Measurements from ENCODE around the gene PRRC2B. TPM values are rescaled to one million over a fixed set of nuclear protein-coding genes. Genes with fewer than 3 reads are reported as not detected.
"Not testable (repeated sequence)": the region's sequence is repeated elsewhere in the genome, so short reads cannot be mapped to it uniquely, and the experiment has no call there.

The PRRC2B gene
- total RNA-seq, 1 donor from 2014 or later, result 190 TPM

DNA sequence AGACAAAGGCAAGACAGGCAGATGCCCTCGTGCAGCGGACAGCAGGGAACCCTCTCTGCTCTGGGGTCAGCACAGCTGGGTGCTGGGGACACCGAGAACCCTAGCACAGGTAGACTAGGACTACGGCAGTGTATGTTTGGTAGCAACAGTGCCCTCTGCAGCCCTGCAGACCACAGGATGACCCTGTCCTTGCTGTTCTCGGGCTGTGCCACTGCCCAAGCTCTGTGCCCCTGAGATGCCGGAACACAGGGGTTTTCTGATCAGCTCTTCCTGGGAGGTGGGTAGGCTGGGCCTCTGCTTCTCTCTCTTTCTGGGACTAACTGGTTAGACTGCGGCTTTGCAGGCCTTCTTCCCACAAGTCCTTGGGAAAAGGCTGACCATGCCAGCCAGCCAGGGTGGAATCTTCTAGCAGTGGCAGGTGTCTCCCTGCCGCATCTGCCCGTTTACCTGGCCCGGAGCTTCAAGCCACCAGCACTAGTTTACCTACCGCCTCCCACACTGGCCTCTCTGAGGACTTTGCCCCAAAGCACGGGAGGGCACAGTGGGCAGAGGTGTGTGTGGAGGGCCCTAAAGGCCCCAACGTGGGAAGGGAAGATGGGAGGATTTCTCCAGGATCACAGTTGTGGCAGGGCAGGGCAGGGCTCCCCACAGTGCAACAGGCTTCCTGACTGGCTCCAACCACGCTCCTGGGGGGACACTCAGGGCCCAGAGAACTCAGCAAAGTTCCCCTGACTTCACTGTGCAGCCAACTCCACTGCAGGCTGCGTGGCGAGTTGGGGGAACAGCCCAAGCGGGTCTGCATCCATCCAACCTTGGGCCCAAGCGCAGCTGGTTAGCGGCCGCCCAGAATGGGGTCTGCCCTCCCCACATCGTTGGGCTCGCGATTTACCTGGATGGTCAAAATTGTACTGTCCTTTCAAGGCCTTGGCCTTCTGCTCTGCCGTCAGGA is 136.0 kb downstream of the PRRC2B start:
- intact Hi-C loops (cut with micrococcal nuclease), result loop anchor here (2.0 kb wide), 1 partner anchor 25 kb away; no protein-coding TSS in a partner anchor

GRCh38 chr9:131530546-131530919 is 136.6 kb downstream of the PRRC2B start:
- intact Hi-C loops (cut with micrococcal nuclease), result loop anchor here (2.0 kb wide), 1 partner anchor 26 kb away; no protein-coding TSS in a partner anchor

DNA sequence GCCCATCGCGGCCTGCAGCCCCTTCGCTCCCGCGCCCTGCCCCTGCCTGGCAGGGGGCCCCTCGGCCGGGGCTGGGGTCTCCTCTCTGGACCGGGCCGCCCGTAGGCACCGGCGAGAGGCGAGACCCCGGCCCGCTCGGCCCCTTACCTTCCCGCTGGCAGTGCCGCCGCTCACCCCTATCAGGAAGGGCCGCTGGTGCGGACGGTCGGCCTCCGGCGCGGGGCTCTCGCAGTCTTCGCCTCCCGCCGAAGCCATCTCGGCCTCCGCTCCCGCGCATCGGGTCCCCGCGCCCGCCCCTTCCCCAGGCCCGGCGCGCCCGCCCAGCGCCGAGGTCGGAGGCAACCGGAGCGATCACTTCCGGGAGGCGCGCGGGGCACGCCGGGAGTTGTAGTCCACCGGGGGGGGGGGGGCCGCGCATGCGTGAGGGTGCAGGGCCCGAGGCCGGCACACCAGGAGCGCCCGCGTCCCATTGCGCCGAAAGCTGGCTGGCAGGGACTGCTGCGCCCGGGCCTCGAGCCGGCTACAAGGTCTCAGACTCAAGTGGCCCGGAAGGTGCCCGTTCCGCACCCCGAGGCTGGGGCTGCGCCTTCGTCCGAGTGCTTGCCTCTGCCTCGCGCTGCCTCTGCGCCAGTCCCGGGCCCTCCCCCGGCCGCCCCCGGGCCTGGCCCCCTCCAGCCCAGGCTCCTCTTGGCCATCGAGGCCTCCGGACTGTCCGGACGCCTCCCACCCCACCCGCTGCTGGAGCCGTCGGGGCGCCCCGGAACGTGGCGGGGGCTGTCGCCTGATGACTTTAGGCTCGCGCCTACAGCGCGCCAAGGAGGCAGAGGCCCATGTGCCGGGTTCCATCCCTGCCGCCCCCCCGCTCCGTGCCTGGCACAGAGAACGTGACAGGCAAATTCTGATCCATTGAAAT is 137.3 kb downstream of the PRRC2B start, which contains the start of gene UCK1:
UCK1 (minus strand) TSS at position 344 of the 913 bp plus-strand sequence; CDS start at position 255, 89 bp downstream.
- intact Hi-C loops (cut with micrococcal nuclease), result loop anchor here (1.0 to 2.0 kb wide), 2 partner anchors 26 to 406 kb away; partner anchors contain the start of gene NUP214

DNA sequence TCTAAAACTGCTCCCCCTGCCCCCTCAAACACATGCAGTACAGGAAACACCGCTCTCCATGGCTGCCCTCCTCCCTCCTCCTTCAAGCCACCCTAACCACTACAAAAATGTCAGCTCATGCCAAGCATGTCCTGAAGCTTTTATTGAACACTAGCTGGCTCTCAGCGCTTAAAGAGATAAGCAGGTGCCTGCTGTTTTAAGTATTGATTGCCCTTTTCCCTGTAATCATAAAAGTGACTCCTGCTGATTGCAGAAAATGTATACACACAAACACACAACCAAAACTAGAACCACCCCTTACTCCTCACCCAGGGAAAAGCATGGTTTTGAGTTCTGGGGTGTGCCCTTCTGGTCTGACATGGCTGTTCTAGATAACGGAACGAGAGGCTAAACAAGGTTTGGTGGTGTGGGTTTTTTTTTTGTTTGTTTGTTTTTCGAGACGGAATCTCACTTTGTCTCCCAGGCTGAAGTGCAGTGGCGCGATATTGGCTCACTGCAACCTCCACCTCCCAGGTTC is 140.9 kb downstream of the PRRC2B start:
- intact Hi-C loops (cut with micrococcal nuclease), result no loop called here

GRCh38 chr9:131537946-131538345 is 144.1 kb downstream of the PRRC2B start:
- intact Hi-C loops (cut with micrococcal nuclease), result no loop called here

DNA sequence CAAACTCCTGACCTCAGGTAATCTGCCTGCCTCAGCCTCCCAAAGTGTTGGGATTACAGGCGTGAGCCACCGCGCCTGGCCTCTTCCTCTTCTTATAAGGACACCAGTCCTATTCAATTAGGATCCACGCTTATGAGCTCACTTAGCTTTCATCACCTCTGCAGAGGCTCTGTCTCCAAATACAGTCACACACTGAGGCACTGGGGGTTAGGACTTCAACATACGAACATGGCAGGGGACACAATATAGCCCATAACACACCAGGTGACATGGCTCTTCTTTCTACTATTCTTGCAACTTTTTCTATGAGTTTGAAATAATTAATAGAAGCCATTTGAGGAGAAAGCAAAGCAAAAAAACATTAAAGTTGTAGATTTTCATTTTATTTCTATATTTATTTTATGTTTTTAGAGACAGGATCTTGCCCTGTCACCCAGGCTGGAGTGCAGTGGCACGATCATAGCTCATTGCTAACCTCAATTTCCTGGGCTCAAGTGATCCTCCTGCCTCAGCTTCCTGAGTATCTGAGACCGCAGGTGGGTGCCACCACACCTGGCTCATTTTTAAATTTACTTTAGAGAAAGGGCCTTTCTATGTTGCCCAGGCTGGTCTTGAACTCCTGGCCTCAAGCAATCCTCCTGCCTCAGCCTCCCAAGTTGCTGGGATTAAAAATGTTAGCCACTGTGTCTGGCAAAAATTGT is 145.5 kb downstream of the PRRC2B start:
- intact Hi-C loops (cut with micrococcal nuclease), result no loop called here

GRCh38 chr9:131543141-131543540 is 149.3 kb downstream of the PRRC2B start:
- intact Hi-C loops (cut with micrococcal nuclease), result no loop called here

GRCh38 chr9:131545003-131545785 is 151.3 kb downstream of the PRRC2B start, which contains the start of gene PRRT1B:
Gene PRRT1B (plus strand): TSS chr9:131545523. CDS start chr9:131545616, 93 bp downstream.
- intact Hi-C loops (cut with micrococcal nuclease), result no loop called here

DNA sequence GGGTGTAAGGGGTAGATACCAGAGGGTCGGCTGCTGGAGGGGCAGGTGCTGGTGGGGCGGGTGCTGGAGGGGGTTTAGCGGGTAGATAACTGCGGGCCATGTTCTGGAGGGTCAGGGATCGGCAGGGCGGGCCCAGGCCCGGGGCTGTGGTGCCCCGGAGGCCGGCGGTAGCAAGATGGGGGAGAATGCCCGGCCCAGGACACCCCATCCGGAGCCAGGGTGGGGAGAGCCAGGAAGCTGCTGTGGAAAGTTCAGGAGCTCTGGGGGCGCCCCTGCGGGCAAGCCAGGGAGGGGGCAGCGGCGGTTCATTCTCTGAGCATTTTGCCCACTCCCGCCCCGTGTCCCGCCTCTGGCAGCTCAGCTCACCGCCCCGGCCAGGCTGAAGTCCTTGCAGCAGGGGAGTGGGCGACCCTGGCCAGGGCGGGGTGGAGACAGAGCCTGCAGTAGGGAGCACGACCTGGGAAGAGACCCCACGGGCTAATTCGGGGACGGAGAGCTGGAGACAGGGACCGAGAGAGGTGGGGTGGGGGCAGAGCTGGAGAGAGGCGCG is 152.0 kb downstream of the PRRC2B start:
- intact Hi-C loops (cut with micrococcal nuclease), result no loop called here

DNA sequence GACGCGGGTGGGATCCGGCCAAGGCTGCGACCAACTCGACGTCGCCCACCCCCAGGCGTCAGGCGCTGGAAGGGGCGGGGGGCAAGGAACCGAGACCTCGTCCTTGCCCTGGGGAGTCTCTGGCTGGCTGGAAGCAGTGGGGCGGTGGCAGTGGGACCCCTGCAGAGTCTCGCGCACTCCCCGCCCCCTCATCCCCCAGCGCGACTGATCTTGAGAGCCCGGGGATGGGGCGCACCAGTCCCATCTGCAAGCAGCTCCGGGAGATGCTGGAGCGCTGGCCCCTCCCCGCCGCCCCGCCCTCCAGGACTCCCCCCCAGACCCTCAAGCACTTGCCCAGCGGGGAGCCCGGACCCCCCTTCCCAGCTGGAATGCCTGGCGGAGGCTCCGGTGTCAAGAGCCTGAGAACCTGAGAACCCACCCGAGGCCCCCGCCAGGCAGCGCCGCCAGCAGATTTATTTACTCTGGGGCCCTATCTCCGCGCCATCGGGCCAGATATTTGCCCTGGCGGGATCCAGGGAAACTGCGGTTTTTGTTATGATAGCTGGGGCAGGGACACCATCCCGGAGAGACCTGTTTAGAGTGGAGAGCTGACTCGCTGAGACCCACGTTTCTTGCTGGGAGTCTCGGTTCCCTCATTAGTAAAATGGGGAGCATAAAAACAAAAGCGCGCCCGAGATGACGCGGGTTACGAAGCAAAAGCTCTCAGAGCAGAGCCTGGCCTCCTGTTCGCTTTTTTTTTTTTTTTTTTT is 152.6 kb downstream of the PRRC2B start:
- intact Hi-C loops (cut with micrococcal nuclease), result no loop called here

GRCh38 chr9:131549186-131549585 is 155.3 kb downstream of the PRRC2B start:
- intact Hi-C loops (cut with micrococcal nuclease), result not testable (repeated sequence)

Other genes with a start within 250 kb of the PRRC2B start
- 99.3 and 101 TPM in 2 replicates for gene FAM78A, start 117.6 kb upstream of the PRRC2B start, total RNA-seq
- not detected in 2 replicates for gene PLPP7, start 104.4 kb upstream of the PRRC2B start, total RNA-seq
- gene POMT1, start 108.8 kb downstream of the PRRC2B start, total RNA-seq, result 34.9 and 36.5 TPM in 2 replicates
- gene UCK1, start 137.2 kb downstream of the PRRC2B start, total RNA-seq, result 28.6 and 30.1 TPM in 2 replicates
- not detected in 2 replicates for gene PRRT1B, start 151.4 kb downstream of the PRRC2B start, total RNA-seq